ENCODE measurements around the gene HTT. TPM values are rescaled to one million over a fixed set of nuclear protein-coding genes. Genes with fewer than 3 reads are reported as not detected.

The HTT gene
- total and polyA plus RNA-seq, 10 of the 15 experiments (the other 5 are each of a cell fraction or from before 2014, with no cell fraction given), result 3.3 to 113 (median 43.3) TPM

DNA sequence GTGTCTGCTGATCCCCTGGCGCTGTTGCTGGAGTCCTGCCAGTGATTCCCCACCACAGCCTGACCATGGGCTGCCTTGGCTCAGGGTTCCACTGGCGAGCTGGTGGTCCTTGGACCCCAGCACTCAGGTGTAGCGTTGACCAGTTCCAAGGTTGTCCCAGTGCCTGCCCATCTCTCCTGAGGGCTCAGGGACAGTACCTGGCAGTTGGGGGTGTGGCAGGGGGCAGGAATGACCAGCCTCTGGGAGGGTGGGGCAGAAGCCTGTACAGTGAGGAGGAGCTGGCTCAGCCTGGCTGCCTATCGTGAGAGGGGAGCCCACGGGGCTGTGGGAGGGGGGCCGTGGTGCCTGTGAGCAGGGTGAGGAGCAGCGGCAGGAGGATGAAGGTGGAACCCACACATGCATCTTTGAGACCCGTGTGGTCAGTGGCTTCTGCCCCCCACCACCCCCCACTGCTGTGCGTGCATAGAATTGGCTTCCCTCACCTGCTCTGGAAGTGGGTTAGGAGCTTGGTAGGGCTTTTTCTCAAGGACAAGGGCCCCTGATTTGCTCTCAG, 161.9 kb downstream of the HTT start (continued):
- no peak for TF ChIP-seq SREBF2 (IDR thresholded peaks at IDR 0.05; ENCODE audit: low read length)
- TF ChIP-seq, protein P1, sequence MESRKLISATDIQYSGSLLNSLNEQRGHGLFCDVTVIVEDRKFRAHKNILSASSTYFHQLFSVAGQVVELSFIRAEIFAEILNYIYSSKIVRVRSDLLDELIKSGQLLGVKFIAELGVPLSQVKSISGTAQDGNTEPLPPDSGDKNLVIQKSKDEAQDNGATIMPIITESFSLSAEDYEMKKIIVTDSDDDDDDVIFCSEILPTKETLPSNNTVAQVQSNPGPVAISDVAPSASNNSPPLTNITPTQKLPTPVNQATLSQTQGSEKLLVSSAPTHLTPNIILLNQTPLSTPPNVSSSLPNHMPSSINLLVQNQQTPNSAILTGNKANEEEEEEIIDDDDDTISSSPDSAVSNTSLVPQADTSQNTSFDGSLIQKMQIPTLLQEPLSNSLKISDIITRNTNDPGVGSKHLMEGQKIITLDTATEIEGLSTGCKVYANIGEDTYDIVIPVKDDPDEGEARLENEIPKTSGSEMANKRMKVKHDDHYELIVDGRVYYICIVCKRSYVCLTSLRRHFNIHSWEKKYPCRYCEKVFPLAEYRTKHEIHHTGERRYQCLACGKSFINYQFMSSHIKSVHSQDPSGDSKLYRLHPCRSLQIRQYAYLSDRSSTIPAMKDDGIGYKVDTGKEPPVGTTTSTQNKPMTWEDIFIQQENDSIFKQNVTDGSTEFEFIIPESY (IDR thresholded peaks at IDR 0.05), result no peak
- TF ChIP-seq KLF5 (IDR thresholded peaks at IDR 0.05; ENCODE audit: partially characterized antibody), result no peak
- no peak for TF ChIP-seq TBL1XR1 (IDR thresholded peaks at IDR 0.05; ENCODE audit: low read depth, low read length)
- TF ChIP-seq, protein P2, sequence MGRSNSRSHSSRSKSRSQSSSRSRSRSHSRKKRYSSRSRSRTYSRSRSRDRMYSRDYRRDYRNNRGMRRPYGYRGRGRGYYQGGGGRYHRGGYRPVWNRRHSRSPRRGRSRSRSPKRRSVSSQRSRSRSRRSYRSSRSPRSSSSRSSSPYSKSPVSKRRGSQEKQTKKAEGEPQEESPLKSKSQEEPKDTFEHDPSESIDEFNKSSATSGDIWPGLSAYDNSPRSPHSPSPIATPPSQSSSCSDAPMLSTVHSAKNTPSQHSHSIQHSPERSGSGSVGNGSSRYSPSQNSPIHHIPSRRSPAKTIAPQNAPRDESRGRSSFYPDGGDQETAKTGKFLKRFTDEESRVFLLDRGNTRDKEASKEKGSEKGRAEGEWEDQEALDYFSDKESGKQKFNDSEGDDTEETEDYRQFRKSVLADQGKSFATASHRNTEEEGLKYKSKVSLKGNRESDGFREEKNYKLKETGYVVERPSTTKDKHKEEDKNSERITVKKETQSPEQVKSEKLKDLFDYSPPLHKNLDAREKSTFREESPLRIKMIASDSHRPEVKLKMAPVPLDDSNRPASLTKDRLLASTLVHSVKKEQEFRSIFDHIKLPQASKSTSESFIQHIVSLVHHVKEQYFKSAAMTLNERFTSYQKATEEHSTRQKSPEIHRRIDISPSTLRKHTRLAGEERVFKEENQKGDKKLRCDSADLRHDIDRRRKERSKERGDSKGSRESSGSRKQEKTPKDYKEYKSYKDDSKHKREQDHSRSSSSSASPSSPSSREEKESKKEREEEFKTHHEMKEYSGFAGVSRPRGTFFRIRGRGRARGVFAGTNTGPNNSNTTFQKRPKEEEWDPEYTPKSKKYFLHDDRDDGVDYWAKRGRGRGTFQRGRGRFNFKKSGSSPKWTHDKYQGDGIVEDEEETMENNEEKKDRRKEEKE (IDR thresholded peaks at IDR 0.05), result no peak
- no peak for TF ChIP-seq DPF2 (IDR thresholded peaks at IDR 0.05)

DNA sequence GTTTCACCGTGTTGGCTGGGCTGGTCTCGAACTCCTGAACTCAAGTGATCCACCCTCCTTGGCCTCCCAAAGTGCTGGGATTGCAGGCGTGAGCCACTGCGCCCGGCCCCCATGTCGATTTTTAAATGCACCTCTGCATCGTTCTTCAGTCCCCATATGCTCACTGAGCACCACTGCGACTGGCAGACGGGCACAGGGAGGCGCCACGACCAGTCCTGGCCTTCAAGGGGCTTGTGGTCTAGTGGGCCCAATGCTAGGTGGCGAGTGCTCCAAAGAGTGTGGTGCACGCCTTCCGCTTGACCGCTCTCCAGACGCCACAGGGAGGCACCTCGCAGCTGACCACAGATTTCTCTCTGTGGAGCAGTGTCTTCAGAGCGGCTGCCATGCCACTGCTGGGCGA, 162.8 kb downstream of the HTT start:
- FAIRE-seq (no peak), DNase-seq (ENCODE audit: low read depth, low spot score) (no peak), ATAC-seq (no peak)
- ChIA-PET POLR2A (no interaction called here), SMC1A (ENCODE audit: uncharacterized antibody, unreplicated experiment) (interaction anchor here (1.2 kb wide), 1 partner anchor 12 kb away, joined by 3 read pairs; no protein-coding TSS in a partner anchor), CTCF (no interaction called here), RAD21 (ENCODE audit: unreplicated experiment) (no interaction called here)
- in situ Hi-C loops (cut with MboI), result no loop called here
- H2AFZ ChIP-seq (ENCODE audit: control insufficient read depth, low read depth, low read length), result no peak overlapping the region
- H3K4me1 ChIP-seq (ENCODE audit: control insufficient read depth, insufficient read depth, low read length), result no peaks in the 10 kb centered on the region
- no peaks in the 10 kb centered on the region for H3K9me3 ChIP-seq (replicated peaks; ENCODE audit: control insufficient read depth, insufficient read depth, low read length)
- no peaks in the 10 kb centered on the region for H3K27me3 ChIP-seq (replicated peaks in 1 of 2; ENCODE audit: control insufficient read depth in 2 of 2, insufficient read depth in 2 of 2, low read length in 1 of 2)
- WGBS (ENCODE audit: insufficient coverage, insufficient replicate concordance, low lambda C conversion rate, missing lambda C conversion rate), result 94% methylated on average over 19 of the region's 19 CpGs
- TF ChIP-seq, protein P3, sequence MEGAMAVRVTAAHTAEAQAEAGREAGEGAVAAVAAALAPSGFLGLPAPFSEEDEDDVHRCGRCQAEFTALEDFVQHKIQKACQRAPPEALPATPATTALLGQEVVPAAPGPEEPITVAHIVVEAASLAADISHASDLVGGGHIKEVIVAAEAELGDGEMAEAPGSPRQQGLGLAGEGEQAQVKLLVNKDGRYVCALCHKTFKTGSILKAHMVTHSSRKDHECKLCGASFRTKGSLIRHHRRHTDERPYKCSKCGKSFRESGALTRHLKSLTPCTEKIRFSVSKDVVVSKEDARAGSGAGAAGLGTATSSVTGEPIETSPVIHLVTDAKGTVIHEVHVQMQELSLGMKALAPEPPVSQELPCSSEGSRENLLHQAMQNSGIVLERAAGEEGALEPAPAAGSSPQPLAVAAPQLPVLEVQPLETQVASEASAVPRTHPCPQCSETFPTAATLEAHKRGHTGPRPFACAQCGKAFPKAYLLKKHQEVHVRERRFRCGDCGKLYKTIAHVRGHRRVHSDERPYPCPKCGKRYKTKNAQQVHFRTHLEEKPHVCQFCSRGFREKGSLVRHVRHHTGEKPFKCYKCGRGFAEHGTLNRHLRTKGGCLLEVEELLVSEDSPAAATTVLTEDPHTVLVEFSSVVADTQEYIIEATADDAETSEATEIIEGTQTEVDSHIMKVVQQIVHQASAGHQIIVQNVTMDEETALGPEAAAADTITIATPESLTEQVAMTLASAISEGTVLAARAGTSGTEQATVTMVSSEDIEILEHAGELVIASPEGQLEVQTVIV (IDR thresholded peaks at IDR 0.05; ENCODE audit: borderline replicate concordance, partially characterized antibody), result no peak
- TF ChIP-seq IKZF2 (IDR thresholded peaks at IDR 0.05), result no peak
- TF ChIP-seq, protein P2 (IDR thresholded peaks at IDR 0.05), result no peak
- no peak for TF ChIP-seq RAD51 (IDR thresholded peaks at IDR 0.05)
- H4K20me1 ChIP-seq (ENCODE audit: control insufficient read depth, insufficient read depth), result no peaks in the 10 kb centered on the region
- H3K4me2 ChIP-seq (ENCODE audit: control insufficient read depth, insufficient read depth), result no peak overlapping the region
- no peak overlapping the region for H3K4me3 ChIP-seq
- no peak overlapping the region for H3K27ac ChIP-seq (ENCODE audit: control insufficient read depth, insufficient read depth)
- peaks cover 8 to 51% of the 10 kb centered on the region in 2 experiments for H3K36me3 ChIP-seq (ENCODE audit: control insufficient read depth in 2 of 2, insufficient read depth in 2 of 2, low read length in 1 of 2)
- H3K79me2 ChIP-seq (ENCODE audit: control insufficient read depth, insufficient read depth, low read length), result no peaks in the 10 kb centered on the region
- BruUV-seq (replicated peaks), result no TSS peak
- H3K9ac ChIP-seq (ENCODE audit: control insufficient read depth, insufficient read depth, low read length), result no peak overlapping the region
- intact Hi-C loops (cut with micrococcal nuclease; ENCODE audit: unreplicated experiment), result no loop called here

All from GM12878 (cell line).